ENCODE measurements around the gene GPA33.

The GPA33 gene

DNA sequence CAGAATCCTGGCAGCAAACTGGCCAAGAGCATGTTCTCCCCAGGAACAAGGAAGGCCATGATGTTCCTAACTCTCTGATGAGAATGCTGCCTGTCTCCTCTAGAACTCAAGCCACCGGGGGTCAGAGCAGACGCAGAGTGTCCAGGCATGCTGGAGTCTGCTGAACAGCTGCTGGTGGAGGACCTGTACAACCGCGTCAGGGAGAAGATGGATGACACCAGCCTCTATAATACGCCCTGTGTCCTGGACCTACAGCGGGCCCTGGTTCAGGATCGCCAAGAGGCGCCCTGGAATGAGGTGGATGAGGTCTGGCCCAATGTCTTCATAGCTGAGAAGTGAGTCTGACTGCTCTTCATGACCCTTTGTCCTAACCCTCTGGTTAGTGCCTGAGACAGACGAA lies 27.0 kb upstream of the GPA33 start:
- DNase-seq: no peak

DNA sequence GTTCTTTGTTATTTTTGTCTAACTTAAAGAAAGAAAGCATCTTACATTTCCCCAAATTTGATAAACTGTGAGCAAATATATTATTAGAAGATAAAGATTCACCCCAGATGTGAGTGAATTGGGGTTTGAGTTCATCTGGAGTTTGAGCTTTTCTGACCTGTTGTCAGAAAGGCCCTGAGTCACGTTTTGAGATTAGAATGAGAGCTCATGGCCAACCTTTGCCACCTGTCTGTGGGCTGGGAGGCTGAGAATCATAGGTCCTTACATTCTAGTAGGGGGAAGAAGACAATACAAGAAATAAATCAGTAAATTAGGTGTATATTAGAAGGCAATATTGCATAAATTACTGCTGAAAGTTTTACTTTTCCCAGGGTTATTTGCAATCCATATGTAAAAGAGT lies 26.0 kb upstream of the GPA33 start:
- no peak for DNase-seq

DNA sequence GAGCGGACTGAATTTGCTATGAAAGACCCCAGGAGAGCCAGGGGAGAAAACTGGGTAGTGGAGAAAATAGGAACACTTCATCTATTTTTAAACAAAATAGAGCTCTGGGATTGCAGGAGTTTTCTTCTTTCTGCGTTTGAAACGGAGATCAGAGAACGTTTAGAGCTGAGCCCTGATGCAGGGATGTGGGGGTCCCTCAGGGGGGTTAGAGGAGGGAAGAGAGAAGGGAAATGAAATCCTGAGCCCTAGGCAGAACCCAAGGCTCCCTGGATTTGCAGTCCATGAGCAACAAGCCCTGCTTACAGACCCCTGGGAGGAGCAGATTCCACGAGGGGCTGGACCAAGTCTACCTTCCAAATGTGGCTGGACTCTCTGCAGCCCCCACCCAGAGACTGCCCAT lies 25.5 kb upstream of the GPA33 start:
- no peak for DNase-seq

DNA sequence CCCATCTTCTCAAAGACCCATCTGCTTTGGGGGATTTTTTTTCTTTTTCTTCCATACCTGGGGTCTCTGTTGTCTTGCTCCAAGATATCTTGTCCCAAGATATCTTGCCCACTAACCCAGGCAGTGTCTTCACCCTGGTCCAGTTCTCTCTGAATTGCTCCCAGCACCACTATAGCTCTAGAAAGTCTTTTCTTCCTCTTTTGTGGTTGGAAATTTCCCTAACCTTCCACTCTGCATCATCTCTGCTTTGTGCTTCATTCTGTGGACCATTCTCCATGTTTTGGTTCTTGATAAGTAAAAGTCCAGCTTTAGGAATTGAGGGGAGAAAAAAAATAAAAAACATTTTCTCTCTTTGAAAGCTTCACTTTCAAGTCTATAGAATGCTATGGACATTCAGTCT lies 24.5 kb upstream of the GPA33 start:
- DNase-seq: no peak

DNA sequence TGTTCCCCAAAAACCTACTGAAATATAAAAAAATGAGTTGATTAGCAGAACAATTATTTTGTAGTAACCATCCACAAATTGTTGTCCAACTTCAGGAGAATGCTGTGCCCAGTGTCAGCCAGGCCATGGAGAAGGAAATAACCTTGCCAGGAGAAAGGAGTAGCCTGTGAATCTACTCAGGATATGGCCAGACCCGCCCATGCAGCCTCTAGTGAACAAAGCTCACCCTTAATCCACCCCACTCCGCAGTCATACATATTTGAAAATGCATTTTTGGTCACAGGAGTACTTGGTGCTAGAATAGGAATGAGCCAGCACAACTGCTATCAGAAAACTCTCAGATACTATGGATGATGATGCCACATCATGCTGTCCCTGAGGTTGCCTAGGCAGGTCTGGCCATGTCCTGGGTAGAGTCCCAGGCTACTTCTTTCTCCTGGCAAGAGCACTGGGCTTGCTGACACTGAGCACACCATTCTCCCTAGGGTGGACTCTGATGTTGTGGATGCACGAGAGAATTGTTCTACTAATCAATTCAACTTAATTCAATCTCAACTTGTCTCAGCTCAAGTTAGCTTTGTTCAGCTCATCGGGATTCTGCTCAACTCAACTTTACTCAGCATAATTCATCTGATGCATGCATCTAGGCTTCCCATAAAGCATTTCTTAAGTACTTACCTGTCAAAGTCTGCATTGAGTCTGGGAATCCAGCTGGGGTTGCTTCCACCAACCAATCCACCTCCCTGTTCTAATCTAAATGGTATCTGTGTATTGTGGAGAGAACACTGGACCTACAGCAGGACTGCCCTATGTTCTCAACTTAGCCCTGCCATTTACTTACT lies 21.9 kb upstream of the GPA33 start:
- DNase-seq: no peak

DNA sequence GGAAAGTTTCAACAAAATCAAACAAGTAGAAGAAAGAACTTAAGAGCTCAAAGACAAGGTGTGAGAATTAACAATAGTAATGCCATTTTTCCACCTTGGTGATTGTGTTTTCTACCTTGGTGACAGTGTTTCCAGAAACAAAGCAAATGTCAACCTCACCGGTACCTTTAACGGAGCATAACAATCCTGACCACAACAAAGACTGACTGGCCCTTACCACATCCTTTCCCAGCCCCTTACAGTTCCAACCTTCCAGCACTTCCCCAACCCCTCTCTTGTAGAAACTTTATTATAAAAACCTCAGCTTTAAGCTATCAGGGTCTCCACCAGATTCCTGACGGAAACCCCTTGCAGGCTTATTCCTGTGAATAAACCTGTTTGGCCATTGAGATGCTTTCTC lies 20.4 kb upstream of the GPA33 start:
- peak; percentile 23 to 43 for DNase-seq

DNA sequence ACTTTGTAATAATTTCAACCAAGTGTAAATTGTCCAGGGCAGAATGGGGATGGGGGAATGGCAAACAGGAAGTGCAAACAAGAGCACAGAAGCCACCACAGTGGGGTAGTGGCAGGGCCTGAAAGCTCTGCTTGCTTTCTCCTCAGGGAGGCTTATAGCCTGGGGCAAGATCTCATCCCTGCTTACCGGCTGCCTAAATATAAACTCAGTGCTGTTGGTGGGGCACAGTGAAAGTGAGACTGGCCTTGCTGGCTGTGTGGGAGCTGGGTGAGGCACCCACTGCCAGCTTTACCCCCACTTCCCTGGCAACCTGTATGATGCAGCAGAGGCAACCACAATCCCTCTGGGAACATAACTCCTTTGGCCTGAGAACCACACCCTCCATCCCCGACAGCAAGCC lies 18.9 kb upstream of the GPA33 start:
- no peak for DNase-seq

DNA sequence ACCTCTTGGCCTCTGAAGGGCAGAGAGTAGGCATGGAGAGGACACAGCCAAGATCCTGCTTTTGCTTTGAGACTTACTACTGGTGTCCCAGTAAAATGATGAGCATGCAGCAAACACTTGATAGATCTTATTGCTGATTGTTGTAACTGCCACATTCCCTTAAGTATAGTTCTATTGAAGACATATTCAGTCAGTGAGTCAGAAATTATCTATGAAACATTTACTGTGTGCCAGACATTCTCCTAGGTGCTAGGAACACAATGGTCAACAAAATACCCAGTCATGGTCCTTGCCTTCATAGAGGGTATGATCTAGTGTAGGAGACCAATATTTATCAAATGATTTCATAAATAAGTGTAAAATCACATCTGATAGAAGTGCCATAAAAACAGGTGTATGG lies 17.3 kb upstream of the GPA33 start:
- no peak for DNase-seq

DNA sequence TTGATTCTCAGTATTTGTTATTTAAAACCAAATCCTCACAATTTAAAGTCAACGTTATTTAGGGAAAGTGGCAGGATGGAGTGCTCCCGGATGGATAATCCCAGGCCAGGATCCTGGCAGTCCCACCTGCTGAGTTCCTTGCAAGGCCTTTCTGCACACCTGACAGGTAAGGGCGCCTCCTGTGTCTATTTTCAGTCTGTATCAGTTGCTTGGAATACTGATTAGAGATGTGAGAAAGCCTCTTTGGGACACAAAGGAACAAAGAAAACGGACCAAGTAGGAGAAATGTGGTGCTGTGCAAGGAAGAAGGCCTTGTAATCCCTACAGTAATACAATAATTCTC lies 15.9 kb upstream of the GPA33 start:
- DNase-seq: no peak

DNA sequence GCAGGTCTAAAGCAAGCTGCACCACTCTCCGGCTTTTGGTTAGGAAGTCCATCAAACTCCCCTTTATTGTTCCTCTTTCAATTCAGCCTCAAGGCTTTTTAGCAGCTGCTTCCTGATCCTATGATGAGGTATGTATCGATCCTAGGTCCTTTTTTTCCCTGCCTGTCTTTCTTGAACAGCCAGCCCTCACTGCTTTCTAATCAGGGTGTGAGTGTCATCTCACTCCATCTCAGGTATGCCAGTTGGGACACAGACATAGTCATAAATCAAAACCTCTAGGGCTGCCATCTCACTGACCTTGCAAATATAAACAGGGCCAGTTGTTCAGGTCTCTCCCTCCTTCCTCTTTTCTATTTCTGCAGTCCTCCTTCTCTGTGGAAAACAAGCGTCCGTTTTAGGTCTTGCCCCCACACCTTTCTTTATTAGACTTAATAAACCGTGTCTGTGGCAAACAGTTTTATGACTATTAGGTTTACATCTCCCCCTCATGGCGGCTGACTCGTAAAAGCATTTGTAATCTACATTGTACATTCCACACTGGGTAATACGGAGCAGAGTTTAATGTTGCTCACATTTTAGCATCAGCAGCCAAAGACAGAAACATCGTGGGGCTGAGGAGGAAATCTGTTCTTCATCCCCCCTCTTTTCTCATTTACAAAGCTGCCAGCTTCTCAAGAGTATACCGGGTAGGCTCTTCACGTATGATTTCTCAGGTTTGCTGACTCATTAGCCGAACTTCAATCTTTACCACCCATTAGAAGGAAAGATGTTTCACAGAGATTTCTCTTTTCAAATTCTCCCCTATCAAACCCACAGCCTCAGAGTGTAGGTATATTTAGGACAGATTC lies 15.3 kb upstream of the GPA33 start:
- DNase-seq: no peak

DNA sequence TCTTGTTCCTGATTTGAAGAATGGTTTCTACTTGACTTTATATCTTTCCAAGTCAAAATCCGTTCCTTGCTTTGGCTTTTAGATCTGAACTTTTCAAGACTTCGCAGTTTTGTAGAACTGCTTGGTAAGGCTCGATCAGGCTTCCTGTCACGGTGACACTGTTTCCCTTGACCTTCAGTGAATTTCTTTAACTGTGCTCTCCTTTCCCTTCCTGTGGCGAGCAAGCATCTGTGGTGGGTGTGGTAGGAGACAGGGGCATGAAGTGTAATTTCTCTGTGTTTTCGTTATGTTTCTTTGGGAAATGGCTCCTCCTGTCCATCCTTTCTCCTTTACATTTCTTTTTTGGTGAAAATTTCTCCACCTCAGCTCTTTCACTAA lies 14.1 kb upstream of the GPA33 start:
- DNase-seq: no peak

DNA sequence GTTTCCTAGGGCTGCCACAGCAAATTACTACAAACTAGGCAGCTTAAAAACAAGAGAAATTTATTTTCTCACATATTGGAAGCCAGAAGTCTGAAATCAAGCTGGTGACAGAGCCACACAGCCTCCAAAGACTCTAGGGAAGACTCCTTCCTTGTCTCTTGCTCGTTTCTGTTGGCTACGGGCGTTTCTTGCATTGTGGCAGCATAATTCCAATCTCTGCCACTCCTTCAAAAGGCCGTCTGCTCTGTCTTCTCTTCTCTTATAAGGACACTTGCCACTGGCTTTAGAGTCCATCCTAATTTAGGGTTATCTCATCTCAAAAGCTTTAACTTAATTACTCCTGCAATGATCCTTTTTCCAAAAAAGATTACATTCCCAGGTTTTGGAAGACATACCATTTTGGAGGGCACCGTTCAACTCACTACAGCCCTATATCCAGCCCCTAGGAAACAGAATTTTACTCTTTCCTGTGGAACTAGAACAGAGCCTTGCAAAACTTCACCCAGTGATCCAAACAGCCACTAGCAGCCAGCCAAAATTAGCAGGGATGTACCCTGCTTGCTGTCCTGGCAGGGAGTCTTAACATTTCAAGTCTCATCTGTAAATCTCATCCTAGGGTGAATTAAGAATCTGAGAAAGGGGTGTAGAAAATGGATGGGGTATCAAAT lies 12.9 kb upstream of the GPA33 start:
- no peak for DNase-seq

DNA sequence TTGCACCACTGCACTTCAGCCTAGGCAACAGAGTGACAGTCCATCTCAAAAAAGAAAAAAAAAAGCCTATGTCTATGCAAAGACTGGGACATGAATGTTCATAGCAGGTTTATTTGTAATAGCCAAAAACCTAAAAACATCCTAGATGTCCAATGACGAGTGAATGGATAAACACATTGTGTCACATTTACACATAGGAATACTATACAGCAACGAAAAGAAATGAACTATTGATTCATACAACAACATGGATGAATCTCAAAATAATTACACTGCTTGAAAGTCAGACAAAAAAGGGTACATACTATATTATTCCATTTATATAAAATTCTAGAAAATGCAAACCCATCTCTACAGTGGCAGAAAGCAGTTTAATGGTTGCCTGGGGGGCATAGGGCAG lies 11.6 kb upstream of the GPA33 start:
- DNase-seq: no peak

DNA sequence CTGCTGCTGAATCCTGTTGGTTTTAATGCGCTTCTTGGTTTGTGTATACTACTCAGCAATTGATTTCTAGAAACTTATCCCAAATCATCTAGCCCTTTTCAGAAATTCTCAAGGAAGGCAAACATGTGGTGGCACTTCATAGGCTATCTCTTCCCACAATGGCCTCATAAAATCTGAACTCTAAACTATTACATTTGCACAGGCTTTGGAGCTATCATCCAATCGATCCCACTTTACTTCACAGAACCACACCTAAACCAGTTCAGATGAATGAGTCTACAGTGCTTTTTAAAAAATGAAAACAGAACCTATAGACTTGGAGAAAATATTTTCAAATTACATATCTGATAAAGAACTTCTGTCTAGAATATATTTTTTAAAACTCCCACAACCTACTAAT lies 10.6 kb upstream of the GPA33 start:
- DNase-seq: no peak

DNA sequence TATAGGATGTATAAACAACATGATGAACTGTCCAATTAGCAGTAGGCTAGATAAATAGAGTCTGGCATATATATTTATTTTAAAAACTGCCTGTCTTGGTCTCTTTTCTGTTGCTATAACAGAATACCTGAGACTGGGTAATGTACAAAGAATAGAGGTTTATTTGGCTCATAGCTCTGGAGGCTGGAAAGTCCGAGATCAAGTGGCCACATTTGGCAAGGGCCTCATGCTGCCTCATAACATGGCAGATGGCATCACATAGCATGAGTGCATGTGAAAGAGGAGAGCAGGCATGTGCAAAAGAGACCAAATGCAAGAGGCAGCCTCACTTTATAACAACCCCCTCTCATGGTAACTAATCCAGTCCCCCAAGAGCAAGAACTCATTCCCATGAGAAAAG lies 9.7 kb upstream of the GPA33 start:
- DNase-seq: no peak

DNA sequence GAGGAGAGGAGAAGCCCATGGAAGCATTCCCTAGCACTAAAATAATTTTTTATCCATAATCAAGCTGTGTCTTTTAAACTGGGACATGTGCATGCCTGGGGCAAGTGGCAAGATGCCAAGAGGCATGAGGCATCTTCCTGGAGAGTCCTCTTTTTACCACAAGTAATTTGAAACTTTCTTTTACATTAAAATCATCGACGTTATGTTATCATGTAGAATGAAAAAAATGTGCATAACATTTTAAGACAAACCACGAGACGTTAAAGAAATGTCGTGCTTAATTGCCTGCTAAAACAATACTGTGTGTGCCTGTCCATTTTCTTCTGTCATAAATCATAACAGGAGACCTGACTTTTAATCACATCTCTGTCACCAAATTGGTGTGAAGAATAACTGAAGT lies 5.2 kb upstream of the GPA33 start:
- no peak for DNase-seq

DNA sequence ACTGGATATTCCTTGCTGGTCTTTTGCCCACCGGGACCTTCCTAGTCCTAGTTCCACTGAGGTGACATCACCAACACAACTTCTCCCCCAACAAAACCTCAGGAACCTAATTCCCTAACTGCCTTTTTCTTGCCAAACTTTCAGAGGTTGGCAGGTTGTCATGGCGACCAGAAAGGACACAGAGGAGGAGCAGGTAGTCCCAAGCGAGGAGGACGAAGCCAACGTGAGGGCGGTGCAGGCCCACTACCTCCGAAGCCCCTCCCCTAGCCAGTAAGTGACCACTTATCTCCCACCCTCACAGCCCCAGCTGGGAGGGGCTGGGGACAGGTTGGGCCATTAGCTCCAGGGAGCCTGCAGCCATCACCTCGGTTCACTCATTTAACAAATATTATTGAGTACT lies 4.5 kb upstream of the GPA33 start:
- DNase-seq: no peak

DNA sequence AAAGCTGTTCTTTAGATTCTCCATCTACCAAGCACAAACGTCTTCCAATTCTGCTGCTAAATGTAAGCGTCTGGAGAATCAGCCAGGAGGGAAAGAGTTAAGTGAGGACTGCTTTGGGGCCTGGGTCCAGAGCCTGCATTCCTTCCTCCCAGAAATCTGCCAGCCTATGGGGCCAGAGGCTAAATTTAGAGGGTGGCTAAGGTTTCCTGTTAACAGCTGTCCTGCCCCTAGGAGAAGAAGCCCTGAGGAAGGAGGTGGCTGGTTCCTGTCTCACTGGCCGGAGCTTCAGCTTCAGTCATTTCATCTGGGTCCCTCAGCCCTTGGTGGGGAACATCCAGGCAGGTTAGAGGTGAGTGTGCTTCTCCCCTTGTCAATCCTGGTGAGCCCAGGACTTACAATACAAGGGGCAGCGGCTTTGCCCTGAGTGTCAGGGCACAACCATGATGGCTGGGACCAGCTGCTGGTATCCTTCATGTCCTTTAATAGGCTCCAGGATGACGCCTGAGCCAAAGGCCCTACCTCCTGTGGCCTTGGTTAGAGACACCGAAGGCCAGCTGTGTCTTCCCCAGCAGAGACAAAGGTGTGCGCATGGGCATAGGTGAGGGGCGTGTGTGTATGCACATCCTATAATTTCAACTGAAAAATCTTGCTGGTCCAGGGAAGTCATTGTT lies 3.8 kb upstream of the GPA33 start, which contains the start of gene STYXL2:
Gene STYXL2, plus strand, starts transcription at position 230 of the 671 bp plus-strand sequence. CDS start 775 bp downstream, outside the sequence.
- no peak for DNase-seq

DNA sequence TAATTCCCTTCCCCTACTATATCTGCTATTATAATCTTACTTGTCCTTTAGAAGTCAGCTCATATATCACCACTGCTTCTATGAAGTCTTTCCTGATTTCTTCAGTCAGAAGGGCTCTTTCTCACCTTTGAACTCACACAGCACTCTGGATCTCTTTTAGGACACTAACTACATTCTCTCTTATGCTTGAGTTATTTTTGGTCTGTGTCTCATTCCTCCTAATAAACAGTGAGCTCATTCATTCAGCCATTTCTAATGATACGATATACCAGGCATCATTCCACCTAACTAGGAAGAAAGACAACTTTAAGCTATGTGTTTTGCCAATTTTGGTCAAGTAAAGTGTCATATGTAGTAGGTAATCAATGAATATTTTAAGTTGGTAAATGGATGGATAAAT lies 2.5 kb upstream of the GPA33 start:
- DNase-seq: no peak

DNA sequence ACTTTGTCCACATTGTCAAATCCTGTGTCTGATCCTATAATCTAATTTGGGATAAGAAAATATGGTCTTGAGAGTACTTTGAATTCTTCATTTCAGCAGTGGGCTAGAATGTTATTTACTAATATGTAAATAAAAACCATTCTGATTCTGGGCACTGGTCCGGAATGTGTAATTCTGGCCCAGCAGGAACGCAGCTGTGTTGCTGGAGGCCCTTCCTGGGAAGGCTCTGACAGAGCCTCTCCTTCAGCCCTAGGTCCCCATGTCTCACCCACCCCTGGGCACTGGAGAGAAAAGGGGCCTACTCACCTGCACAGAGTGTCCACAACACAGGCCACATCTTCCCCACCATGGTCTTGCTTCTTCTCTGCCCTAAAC lies 251 bp downstream of the GPA33 start:
- DNase-seq: no peak

DNA sequence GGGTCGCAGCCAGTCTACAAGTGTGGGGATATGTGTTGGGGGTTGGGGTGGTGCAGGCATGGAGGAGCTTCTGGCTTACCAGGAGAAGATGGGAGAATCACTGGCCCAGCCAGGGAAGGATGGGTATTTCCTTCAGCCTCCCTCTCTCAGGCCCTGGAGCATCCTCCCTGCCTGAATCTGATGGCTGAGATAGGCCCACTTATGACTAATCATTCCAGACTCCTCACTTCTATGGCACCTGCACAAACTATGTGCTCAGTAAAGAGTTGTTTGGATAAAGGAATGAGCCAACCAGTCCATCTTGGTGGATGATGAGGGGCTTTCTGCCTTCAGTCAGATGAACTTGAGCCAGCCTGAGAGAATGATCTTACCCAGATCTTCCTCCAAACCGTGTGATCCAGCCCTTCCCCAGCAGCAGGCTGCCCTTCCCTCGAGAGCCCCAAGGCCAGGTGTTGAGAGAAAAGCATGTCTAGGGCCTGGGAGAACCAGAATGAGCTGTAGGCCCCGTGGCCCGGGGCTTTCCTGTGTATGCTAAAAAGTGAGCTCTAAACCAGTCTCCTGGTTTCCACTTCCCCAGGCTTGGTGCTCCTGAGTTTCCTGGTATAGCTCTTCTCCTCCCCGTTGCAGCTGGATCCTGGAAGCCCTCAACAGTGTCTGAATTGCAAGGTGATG lies 1.3 kb downstream of the GPA33 start:
- no peak for DNase-seq

DNA sequence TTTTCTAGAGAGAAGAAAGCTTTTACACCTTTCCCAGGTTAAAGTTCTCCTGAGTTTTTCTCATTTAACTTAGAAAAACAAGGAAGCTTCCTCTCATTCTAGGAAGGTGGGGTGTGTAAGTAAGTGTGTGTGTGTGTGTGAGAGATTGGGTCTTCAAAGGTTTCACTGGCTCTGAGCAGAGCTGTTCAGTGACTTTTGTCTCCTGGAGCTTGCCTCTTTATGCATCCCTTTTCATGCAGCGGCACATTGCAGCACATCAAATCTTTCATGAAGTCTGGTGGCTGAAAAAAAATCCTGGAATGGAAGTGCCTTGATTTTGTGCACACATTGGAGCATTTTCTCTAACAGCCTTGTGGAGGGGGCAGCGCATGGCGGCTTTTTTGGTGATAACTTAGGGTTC lies 3.4 kb downstream of the GPA33 start:
- DNase-seq: no peak

DNA sequence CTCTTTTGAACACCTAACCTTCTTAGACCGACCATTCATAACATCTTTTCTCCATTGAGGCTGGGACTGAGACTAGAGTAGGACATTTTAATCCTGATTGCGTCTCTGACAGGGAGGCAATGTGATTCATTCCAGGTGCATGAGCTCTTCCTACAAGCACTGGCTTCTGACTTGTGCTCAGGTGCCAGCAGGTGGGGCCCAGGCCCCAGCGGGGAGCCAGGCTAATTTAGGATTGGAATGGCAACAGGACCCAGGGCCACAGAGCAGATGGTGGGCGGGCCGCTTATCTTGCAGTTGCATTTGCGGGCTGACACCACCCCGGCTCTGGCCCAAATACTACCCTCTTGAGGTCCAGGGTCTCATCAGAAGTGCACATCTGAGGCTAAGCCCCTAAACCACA lies 4.1 kb downstream of the GPA33 start:
- no peak for DNase-seq
